ENCODE results near the gene HAGH. TPM values are rescaled to one million over a fixed set of nuclear protein-coding genes. Genes with fewer than 3 reads are reported as not detected.
"Not testable (repeated sequence)": the region's sequence is repeated elsewhere in the genome, so short reads cannot be mapped to it uniquely, and the experiment has no call there.

Gene HAGH
- polyA plus RNA-seq (ENCODE audit: insufficient read length in 3 of 3), result 10 to 100 TPM; 35.4 to 44.8 (median 40.1) TPM

- peak; percentile 84 to 87 (median 84) for DNase-seq (ENCODE audit: low read depth in 3 of 3, low spot score in 2 of 3)
Measured at GRCh38 chr16:1826691-1827573, at the start of gene HAGH, which contains the start of gene FAHD1. Gene HAGH (minus strand): TSS chr16:1826825. CDS start chr16:1826787, 38 bp downstream. Gene FAHD1 (plus strand): TSS chr16:1827206. CDS start chr16:1827239, 33 bp downstream.

DNA sequence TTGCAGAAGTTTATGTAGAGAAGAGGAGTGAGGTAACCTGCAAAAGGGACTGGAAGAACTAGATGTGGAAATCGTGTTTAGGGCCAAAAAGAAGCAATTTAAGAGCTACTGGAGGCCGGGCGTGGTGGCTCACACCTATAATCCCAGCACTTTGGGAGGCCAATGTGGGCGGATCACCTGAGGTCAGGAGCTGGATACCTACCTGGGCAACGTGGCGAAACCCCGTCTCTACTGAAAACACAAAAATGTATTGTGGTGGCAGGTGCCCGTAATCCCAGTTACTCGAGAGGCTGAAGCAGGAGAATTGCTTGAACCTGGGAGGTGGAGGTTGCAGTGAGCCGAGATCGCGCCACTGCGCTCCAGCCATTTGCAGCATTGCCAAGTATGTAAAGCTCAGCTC, 49.4 kb upstream of the HAGH start:
- DNase-seq (ENCODE audit: low read depth in 3 of 3, low spot score in 2 of 3), result not testable (repeated sequence)

DNA sequence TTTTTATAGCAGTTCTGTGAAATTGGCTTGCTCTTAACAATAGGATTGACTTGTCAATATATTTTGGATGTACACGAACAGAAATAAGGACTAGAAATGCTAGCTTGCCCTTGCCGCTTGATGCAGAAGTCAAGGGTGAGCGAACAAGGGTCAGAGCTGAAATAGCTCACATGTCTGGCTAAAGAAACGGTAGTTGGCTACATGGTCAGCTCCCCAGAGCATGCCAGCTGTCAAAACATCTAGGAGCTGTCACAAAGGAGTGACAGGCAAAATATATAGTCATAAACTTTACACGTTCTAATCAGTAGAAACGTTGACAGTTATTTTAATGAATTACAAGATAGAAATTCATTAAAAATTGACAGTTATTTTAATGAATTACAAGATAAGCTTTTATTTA, 48.2 kb upstream of the HAGH start:
- no peak for DNase-seq (ENCODE audit: low read depth in 3 of 3, low spot score in 2 of 3)

DNA sequence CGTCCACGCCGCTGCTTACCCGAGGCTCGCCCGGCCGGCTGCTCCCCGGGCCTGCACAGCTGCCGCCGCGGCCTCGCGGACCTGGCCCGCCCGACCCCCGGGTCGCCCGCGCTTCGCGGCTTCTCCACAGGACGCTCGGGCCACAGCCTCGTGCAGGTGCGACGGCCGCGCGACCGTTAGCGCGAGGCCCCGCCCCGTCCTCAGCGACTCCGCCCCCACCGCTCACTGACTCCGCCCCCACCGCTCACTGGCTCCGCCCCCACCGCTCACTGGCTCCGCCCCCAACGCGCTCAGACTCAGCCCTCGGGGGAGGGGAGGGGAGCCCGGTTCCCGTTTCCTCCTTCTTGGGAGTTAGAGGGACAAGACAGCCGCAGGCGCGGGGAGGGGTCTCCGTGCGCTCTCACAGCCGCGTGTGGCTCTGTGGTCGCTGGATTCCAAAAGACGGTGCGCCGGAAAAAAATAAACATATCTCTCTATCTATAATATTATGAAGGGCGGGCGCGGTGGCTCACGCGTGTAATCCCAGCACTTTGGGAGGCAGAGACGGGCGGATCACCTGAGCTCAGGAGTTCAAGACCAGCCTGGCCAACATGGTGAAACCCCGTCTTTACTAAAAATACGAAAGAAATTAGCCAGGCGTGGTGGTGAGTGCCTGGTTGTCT, 45.5 kb upstream of the HAGH start, which contains the start of gene MEIOB:
Gene MEIOB, minus strand, starts transcription at position 191 of the 662 bp plus-strand sequence. CDS start 3,989 bp downstream, outside the sequence.
- no peak for DNase-seq (ENCODE audit: low read depth in 3 of 3, low spot score in 2 of 3)

DNA sequence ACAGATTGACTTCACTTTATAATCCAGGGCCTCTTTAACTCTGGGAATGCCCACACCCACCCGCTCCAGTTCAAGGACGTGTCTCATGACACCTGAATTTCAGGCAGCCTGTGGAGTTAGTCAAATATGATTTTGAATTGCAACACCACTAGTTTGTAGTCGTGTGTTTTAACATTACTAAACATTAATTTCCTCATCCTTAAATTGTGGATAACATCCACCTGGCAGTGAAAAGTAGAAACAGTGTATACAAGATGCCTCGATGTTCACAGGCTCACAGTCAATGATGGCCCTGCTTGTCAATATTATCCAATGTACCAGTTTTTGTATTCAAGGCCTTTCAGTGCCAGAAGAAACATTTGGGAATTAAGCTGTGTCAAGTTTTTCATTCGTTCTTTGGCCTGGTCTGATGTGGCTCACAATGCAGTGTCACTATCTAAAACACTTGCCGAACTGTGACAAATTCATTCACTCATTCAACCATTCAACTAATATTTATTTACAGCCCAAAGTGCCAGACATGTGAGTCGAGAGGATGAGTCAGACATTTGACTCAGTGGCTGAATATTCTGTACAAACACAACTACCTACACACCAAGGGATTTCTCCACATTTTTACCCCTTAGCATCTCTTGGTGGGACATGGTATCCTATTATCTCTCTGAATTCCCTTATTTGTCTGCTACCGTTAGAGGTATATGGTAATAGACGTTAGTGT, 43.9 kb upstream of the HAGH start:
- no peak for DNase-seq (ENCODE audit: low read depth in 3 of 3, low spot score in 2 of 3)

GRCh38 chr16:1865902-1866690, 39.5 kb upstream of the HAGH start:
- DNase-seq (ENCODE audit: low read depth in 3 of 3, low spot score in 2 of 3), result no peak

GRCh38 chr16:1863681-1864460, 37.2 kb upstream of the HAGH start:
- peak in 1 of 3 donors; percentile 31 for DNase-seq (ENCODE audit: low read depth in 3 of 3, low spot score in 2 of 3)

GRCh38 chr16:1862394-1862793, 35.8 kb upstream of the HAGH start:
- DNase-seq (ENCODE audit: low read depth in 3 of 3, low spot score in 2 of 3), result no peak

DNA sequence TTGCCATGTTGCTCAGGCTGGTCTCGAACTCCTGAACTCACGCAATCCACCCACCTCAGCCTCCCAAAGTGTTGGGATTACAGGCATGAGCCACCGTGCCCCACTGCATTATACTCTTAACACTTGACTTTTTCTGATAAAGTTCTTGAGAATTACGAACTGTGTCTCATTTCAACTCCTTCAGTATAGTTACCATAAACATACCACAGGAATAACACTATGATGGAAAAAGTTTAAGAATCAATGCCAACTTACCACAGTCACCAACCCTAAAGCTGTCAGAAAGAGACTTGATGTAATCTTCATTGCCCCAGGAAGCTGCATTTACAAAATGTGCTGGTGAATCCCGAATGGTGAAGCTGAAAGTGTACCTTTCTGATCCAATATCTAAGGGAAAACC, 35.1 kb upstream of the HAGH start:
- no peak for DNase-seq (ENCODE audit: low read depth in 3 of 3, low spot score in 2 of 3)

GRCh38 chr16:1859650-1860049, 33.0 kb upstream of the HAGH start:
- DNase-seq (ENCODE audit: low read depth in 3 of 3, low spot score in 2 of 3), result no peak

- DNase-seq (ENCODE audit: low read depth in 3 of 3, low spot score in 2 of 3), result no peak
Measured at GRCh38 chr16:1858189-1858865, 31.7 kb upstream of the HAGH start.

- DNase-seq (ENCODE audit: low read depth in 3 of 3, low spot score in 2 of 3), result no peak
Measured at GRCh38 chr16:1857433-1858097, 30.9 kb upstream of the HAGH start.

DNA sequence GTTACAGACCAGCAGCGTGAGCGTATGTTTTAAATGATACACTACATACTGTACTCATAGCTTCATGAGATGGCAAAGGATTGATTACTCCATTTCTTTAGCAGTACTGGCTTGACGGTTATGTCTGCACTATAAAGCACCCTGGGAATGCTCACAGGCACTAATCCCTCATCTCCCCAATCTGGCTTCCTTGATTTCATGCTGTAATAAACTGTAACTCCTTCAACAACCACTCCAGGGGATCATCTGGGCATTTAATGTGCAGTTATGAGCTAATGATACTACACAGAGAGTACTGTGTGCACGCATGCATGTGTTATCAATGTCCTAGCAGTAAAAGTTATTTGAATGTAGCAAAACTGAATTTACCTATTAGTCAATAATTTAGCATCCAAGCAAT, 25.2 kb upstream of the HAGH start:
- no peak for DNase-seq (ENCODE audit: low read depth in 3 of 3, low spot score in 2 of 3)

DNA sequence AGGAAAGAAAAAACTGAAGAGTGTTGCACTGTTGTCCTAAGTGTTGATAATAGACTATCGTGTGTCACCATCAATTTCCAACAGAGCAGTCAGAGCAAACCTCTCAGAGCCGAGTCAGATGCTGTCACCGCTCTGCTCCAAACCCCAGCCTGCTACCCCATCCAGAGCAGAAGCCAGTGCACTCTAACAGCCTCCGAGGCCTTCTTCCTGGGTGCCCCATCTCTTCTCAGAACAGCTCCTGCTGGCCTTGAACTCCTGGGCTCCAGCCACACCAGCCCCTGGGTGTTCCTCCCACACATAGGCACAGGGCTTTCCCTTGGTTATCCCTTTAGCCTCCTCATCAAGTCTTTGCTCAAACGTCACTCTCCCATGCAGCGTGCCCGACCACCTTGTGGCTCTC, 24.4 kb upstream of the HAGH start:
- no peak for DNase-seq (ENCODE audit: low read depth in 3 of 3, low spot score in 2 of 3)

DNA sequence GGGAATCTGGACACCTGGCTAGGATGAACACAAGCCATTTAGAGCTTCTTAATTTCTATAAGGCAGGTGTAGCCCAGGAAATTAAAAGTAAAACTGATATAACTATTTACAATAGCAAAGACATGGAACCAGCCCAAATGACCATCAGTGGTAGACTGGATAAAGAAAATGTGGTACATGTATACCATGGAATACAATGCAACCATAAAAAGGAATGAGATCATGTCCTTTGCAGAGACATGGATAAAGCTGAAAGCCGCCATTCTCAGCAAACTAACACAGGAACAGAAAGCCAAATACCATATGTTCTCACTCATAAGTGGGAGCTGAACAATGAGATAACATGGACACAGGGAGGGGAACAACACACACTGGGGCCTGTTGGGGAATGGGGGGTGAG, 19.8 kb upstream of the HAGH start:
- no peak for DNase-seq (ENCODE audit: low read depth in 3 of 3, low spot score in 2 of 3)

DNA sequence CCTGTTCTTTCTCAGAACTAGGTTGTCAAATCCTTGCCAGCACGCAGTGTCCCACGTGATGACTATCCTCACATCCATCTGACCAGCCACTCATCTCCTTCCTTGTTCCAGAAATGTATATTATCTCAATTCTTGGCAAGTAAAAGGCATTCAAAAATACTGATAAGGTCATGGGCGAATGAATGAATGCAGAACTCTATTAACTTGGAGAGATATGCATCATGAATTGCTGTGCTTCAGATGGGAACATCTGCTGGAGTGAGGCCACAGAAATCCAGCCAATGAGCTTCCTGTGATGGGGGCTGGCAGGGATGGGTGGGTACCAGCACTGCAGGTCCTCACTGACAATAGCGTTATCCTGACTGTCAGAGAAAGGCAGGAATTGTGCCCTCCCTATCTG, 19.4 kb upstream of the HAGH start:
- no peak for DNase-seq (ENCODE audit: low read depth in 3 of 3, low spot score in 2 of 3)

GRCh38 chr16:1839554-1839953, 12.9 kb upstream of the HAGH start:
- no peak for DNase-seq (ENCODE audit: low read depth in 3 of 3, low spot score in 2 of 3)

GRCh38 chr16:1834096-1834495, 7.5 kb upstream of the HAGH start:
- no peak for DNase-seq (ENCODE audit: low read depth in 3 of 3, low spot score in 2 of 3)

All from right renal cortex interstitium (tissue), 3 donors.